RKO (cell line): ENCODE results near the gene DPP6.
"Not testable (repeated sequence)": the region's sequence is repeated elsewhere in the genome, so short reads cannot be mapped to it uniquely, and the experiment has no call there.

Experiments
- DNase-seq: peaks from one replicate; pipeline ENCODE4 v3.0.0-alpha.2; 2016; ENCODE audit warnings: low spot score

Gene DPP6

GRCh38 chr7:154910977-154911376, 858.8 kb downstream of the DPP6 start:
- DNase-seq: no peak

- no peak for DNase-seq
These were observed 859.2 kb downstream of the DPP6 start for GRCh38 chr7:154911411-154911810.

- no peak for DNase-seq
These were observed 859.8 kb downstream of the DPP6 start for GRCh38 chr7:154911862-154912455.

- no peak for DNase-seq
These were observed 860.9 kb downstream of the DPP6 start for GRCh38 chr7:154912871-154913637.

- peak; percentile 73 for DNase-seq
These were observed 861.6 kb downstream of the DPP6 start for GRCh38 chr7:154913638-154914307.

GRCh38 chr7:154914308-154914995, 862.3 kb downstream of the DPP6 start:
- no peak for DNase-seq

- DNase-seq: no peak
These were observed 862.8 kb downstream of the DPP6 start for GRCh38 chr7:154914996-154915380.

GRCh38 chr7:154915600-154915999, 863.4 kb downstream of the DPP6 start:
- DNase-seq: no peak

- no peak for DNase-seq
These were observed 864.2 kb downstream of the DPP6 start for GRCh38 chr7:154916381-154916780.

- no peak for DNase-seq
These were observed 864.9 kb downstream of the DPP6 start for GRCh38 chr7:154916856-154917807.

GRCh38 chr7:154917808-154918160, 865.6 kb downstream of the DPP6 start:
- DNase-seq: no peak

- no peak for DNase-seq
These were observed 866.1 kb downstream of the DPP6 start for GRCh38 chr7:154918266-154918665.

GRCh38 chr7:154918741-154919140, 866.5 kb downstream of the DPP6 start:
- DNase-seq: no peak

- no peak for DNase-seq
These were observed 867.4 kb downstream of the DPP6 start for GRCh38 chr7:154919344-154920225.

- not testable (repeated sequence) for DNase-seq
These were observed 870.3 kb downstream of the DPP6 start for GRCh38 chr7:154922472-154922871.

- peak; percentile 95 for DNase-seq
These were observed 875.5 kb downstream of the DPP6 start for GRCh38 chr7:154927624-154928125.

- peak; percentile 95 for DNase-seq
These were observed 876.2 kb downstream of the DPP6 start for GRCh38 chr7:154928136-154929005.

GRCh38 chr7:154929006-154929726, 877.0 kb downstream of the DPP6 start:
- DNase-seq: no peak

- no peak for DNase-seq
These were observed 879.7 kb downstream of the DPP6 start for GRCh38 chr7:154931906-154932305.
